ENCODE data around the gene MAP3K21. TPM values are rescaled to one million over a fixed set of nuclear protein-coding genes. Genes with fewer than 3 reads are reported as not detected.

MAP3K21 gene
- total and polyA plus RNA-seq, 2 donors (not counting 1 experiment from before 2014, with no cell fraction given) = 0.07 to 0.17 TPM

GRCh38 chr1:233290396-233291034 is 37.0 kb upstream of the MAP3K21 start:
- Histone ChIP-seq H3K4me1 (ENCODE audit: control insufficient read depth, extremely low read depth, insufficient read depth, low read length) (peaks cover 2% of the 10 kb centered on the region), H4K20me1 (ENCODE audit: control insufficient read depth, extremely low read depth, insufficient read depth, low read length) (no peaks in the 10 kb centered on the region), H3K36me3 (ENCODE audit: control insufficient read depth, insufficient read depth, low read length) (no peaks in the 10 kb centered on the region), H3K27me3 (ENCODE audit: control insufficient read depth, insufficient read depth, low read length) (no peaks in the 10 kb centered on the region), H3K79me2 (ENCODE audit: control insufficient read depth, insufficient read depth, low read length) (peaks cover 19% of the 10 kb centered on the region), H3K9ac (ENCODE audit: insufficient read depth, low read length) (no peak overlapping the region), H2AFZ (ENCODE audit: low read length) (no peak overlapping the region), H3K9me3 (ENCODE audit: control insufficient read depth, insufficient read depth, low read depth, low read length) (no peaks in the 10 kb centered on the region), H3K27ac (ENCODE audit: insufficient read depth, low read length) (no peak overlapping the region), H3K4me2 (ENCODE audit: extremely low read depth, insufficient read depth, low read length) (no peak overlapping the region), H3K4me3 (replicated peaks in 1 of 4; ENCODE audit: control extremely low read depth in 1 of 4, insufficient read depth in 1 of 4, low read depth in 3 of 4, low read length in 4 of 4) (no peak overlapping the region)
- no peak for TF ChIP-seq EZH2 (IDR thresholded peaks at IDR 0.05; ENCODE audit: low read length, missing control alignments)
- no peak for TF ChIP-seq CTCF (conservative IDR thresholded peaks at IDR 0.05 in 1 of 2, IDR thresholded peaks at IDR 0.05 in 1 of 2; ENCODE audit: low read depth in 1 of 2, low read length in 2 of 2)
- no peak for DNase-seq (ENCODE audit: low read depth in 2 of 2)

GRCh38 chr1:233293556-233294446 is 33.7 kb upstream of the MAP3K21 start:
- Histone ChIP-seq H3K27ac (ENCODE audit: insufficient read depth, low read length) (no peak overlapping the region), H2AFZ (ENCODE audit: low read length) (no peak overlapping the region), H3K4me1 (ENCODE audit: control insufficient read depth, extremely low read depth, insufficient read depth, low read length) (peaks cover 2% of the 10 kb centered on the region), H3K36me3 (ENCODE audit: control insufficient read depth, insufficient read depth, low read length) (no peaks in the 10 kb centered on the region), H3K27me3 (ENCODE audit: control insufficient read depth, insufficient read depth, low read length) (no peaks in the 10 kb centered on the region), H3K9me3 (ENCODE audit: control insufficient read depth, insufficient read depth, low read depth, low read length) (no peaks in the 10 kb centered on the region), H3K79me2 (ENCODE audit: control insufficient read depth, insufficient read depth, low read length) (peaks cover 16% of the 10 kb centered on the region), H3K4me2 (ENCODE audit: extremely low read depth, insufficient read depth, low read length) (peak overlapping the region; percentile 18), H3K4me3 (replicated peaks in 1 of 4; ENCODE audit: control extremely low read depth in 1 of 4, insufficient read depth in 1 of 4, low read depth in 3 of 4, low read length in 4 of 4) (peak overlapping the region in 1 of 4 experiments; percentile 94), H3K9ac (ENCODE audit: insufficient read depth, low read length) (no peak overlapping the region), H4K20me1 (ENCODE audit: control insufficient read depth, extremely low read depth, insufficient read depth, low read length) (no peaks in the 10 kb centered on the region)
- peak; percentile 15 to 24 for DNase-seq (ENCODE audit: low read depth in 2 of 2)
- TF ChIP-seq EZH2 (IDR thresholded peaks at IDR 0.05; ENCODE audit: low read length, missing control alignments) (no peak), CTCF (conservative IDR thresholded peaks at IDR 0.05 in 1 of 2, IDR thresholded peaks at IDR 0.05 in 1 of 2; ENCODE audit: low read depth in 1 of 2, low read length in 2 of 2) (no peak)

- H3K4me3 ChIP-seq (replicated peaks in 1 of 4; ENCODE audit: control extremely low read depth in 1 of 4, insufficient read depth in 1 of 4, low read depth in 3 of 4, low read length in 4 of 4) = peak overlapping the region; percentile 65 to 94 (median 88)
- H3K9ac ChIP-seq (ENCODE audit: insufficient read depth, low read length) = peak overlapping the region; percentile 29
- peak; percentile 47 to 84 for DNase-seq (ENCODE audit: low read depth in 2 of 2)
- H3K4me1 ChIP-seq (ENCODE audit: control insufficient read depth, extremely low read depth, insufficient read depth, low read length) = peaks cover 2% of the 10 kb centered on the region
- no peaks in the 10 kb centered on the region for H3K36me3 ChIP-seq (ENCODE audit: control insufficient read depth, insufficient read depth, low read length)
- H4K20me1 ChIP-seq (ENCODE audit: control insufficient read depth, extremely low read depth, insufficient read depth, low read length) = no peaks in the 10 kb centered on the region
- peak overlapping the region; percentile 78 for H3K4me2 ChIP-seq (ENCODE audit: extremely low read depth, insufficient read depth, low read length)
- H3K27me3 ChIP-seq (ENCODE audit: control insufficient read depth, insufficient read depth, low read length) = no peaks in the 10 kb centered on the region
- H3K79me2 ChIP-seq (ENCODE audit: control insufficient read depth, insufficient read depth, low read length) = peaks cover 16% of the 10 kb centered on the region
- no peak for TF ChIP-seq EZH2 (IDR thresholded peaks at IDR 0.05; ENCODE audit: low read length, missing control alignments)
- no peak for TF ChIP-seq CTCF (conservative IDR thresholded peaks at IDR 0.05 in 1 of 2, IDR thresholded peaks at IDR 0.05 in 1 of 2; ENCODE audit: low read depth in 1 of 2, low read length in 2 of 2)
- H3K9me3 ChIP-seq (ENCODE audit: control insufficient read depth, insufficient read depth, low read depth, low read length) = no peaks in the 10 kb centered on the region
- peak overlapping the region; percentile 86 for H2AFZ ChIP-seq (ENCODE audit: low read length)
- H3K27ac ChIP-seq (ENCODE audit: insufficient read depth, low read length) = peak overlapping the region; percentile 60
Observed at GRCh38 chr1:233294913-233295236, 32.6 kb upstream of the MAP3K21 start.

Data from fibroblast of lung (primary cell).